Osteoblast (primary cell): ENCODE results near the gene CAP2. TPM values are rescaled to one million over a fixed set of nuclear protein-coding genes. Genes with fewer than 3 reads are reported as not detected.

Source experiments
- DNase-seq: peaks from one replicate; pipeline ENCODE4 v3.0.0; 2011; ENCODE audit warnings: low spot score, mixed read lengths; ENCODE audit not compliant: insufficient read length; ENCODE audit errors: missing footprints
- H2AFZ ChIP-seq: 2 replicates; pipeline ENCODE4 v1.6.0; 2011; ENCODE audit warnings: mild to moderate bottlenecking, low read length
- H3K27ac ChIP-seq: 2 replicates; pipeline ENCODE4 v1.5.1; 2011; ENCODE audit warnings: mild to moderate bottlenecking, low read depth, low read length, moderate library complexity
- H3K27me3 ChIP-seq: 2 replicates; pipeline ENCODE4 v1.6.0; 2012; ENCODE audit warnings: mild to moderate bottlenecking, control low read depth, inconsistent platforms, low read length, moderate library complexity; ENCODE audit not compliant: insufficient read depth
- H3K36me3 ChIP-seq: 2 replicates; pipeline ENCODE4 v1.5.1; 2011; ENCODE audit warnings: mild to moderate bottlenecking, low read length, control low read depth, moderate library complexity; ENCODE audit not compliant: insufficient read depth
- H3K4me1 ChIP-seq: 2 replicates; pipeline ENCODE4 v1.5.1; 2011; ENCODE audit warnings: mild to moderate bottlenecking, low read length, control low read depth, moderate library complexity; ENCODE audit not compliant: insufficient read depth
- H3K4me2 ChIP-seq: 2 replicates; pipeline ENCODE4 v1.6.0; 2011; ENCODE audit warnings: mild to moderate bottlenecking, low read length; ENCODE audit not compliant: insufficient read depth
- H3K4me3 ChIP-seq: fragments of 200-600 bp; sonication (generic); 3 replicates; pipeline ENCODE4 v1.5.1; 2012; ENCODE audit warnings: mild to moderate bottlenecking, low read length, inconsistent platforms; ENCODE audit not compliant: insufficient read depth
- H3K79me2 ChIP-seq: 2 replicates; pipeline ENCODE4 v1.6.0; 2012; ENCODE audit warnings: mild to moderate bottlenecking, low read length, control low read depth, inconsistent platforms; ENCODE audit not compliant: insufficient read depth
- H3K9me3 ChIP-seq: 2 replicates; pipeline ENCODE4 v1.5.1; 2011; ENCODE audit warnings: low read depth, low read length, control low read depth
- H4K20me1 ChIP-seq: 2 replicates; pipeline ENCODE4 v1.6.0; 2012; ENCODE audit warnings: mild to moderate bottlenecking, low read length, control low read depth; ENCODE audit not compliant: insufficient read depth
- CTCF ChIP-seq: IDR thresholded peaks from 2 replicates; pipeline ENCODE4 v1.5.1; 2011; ENCODE audit warnings: mild to moderate bottlenecking, low read depth, low read length, moderate library complexity; ENCODE audit errors: extremely low read depth
- total RNA-seq: library from RNA; depleted of rRNA; stranded (reverse); fragments of >200 nt; gene quantifications from 2 replicates; pipeline ENCODE4 v1.2.3, GENCODE V29; 2012

CAP2 gene
- total RNA-seq, 1 donor: 12.3 TPM

- Histone ChIP-seq H3K27ac (no peak overlapping the region), H3K4me3 (no peak overlapping the region), H2AFZ (no peak overlapping the region), H3K79me2 (no peaks in the 10 kb centered on the region), H3K4me1 (no peaks in the 10 kb centered on the region), H3K4me2 (no peak overlapping the region), H4K20me1 (no peaks in the 10 kb centered on the region), H3K9me3 (no peaks in the 10 kb centered on the region), H3K27me3 (no peaks in the 10 kb centered on the region), H3K36me3 (no peaks in the 10 kb centered on the region)
- no peak for TF ChIP-seq CTCF
- no peak for DNase-seq
These were observed 108.0 kb downstream of the CAP2 start for GRCh38 chr6:17501442-17501841.

GRCh38 chr6:17501982-17502704, 108.7 kb downstream of the CAP2 start:
- Histone ChIP-seq H3K4me1 (no peaks in the 10 kb centered on the region), H3K79me2 (no peaks in the 10 kb centered on the region), H3K27me3 (no peaks in the 10 kb centered on the region), H2AFZ (no peak overlapping the region), H3K4me2 (no peak overlapping the region), H4K20me1 (no peaks in the 10 kb centered on the region), H3K9me3 (no peaks in the 10 kb centered on the region), H3K36me3 (no peaks in the 10 kb centered on the region), H3K27ac (no peak overlapping the region), H3K4me3 (no peak overlapping the region)
- no peak for TF ChIP-seq CTCF
- no peak for DNase-seq

- Histone ChIP-seq H3K36me3 (no peaks in the 10 kb centered on the region), H3K4me2 (no peak overlapping the region), H3K4me1 (no peaks in the 10 kb centered on the region), H3K4me3 (no peak overlapping the region), H3K27ac (no peak overlapping the region), H2AFZ (no peak overlapping the region), H3K27me3 (no peaks in the 10 kb centered on the region), H4K20me1 (no peaks in the 10 kb centered on the region), H3K9me3 (no peaks in the 10 kb centered on the region), H3K79me2 (no peaks in the 10 kb centered on the region)
- DNase-seq: no peak
- TF ChIP-seq CTCF: no peak
These were observed 109.7 kb downstream of the CAP2 start for GRCh38 chr6:17503051-17503450.

- Histone ChIP-seq H2AFZ (no peak overlapping the region), H3K27me3 (no peaks in the 10 kb centered on the region), H3K36me3 (no peaks in the 10 kb centered on the region), H3K79me2 (no peaks in the 10 kb centered on the region), H4K20me1 (no peaks in the 10 kb centered on the region), H3K4me1 (no peaks in the 10 kb centered on the region), H3K9me3 (no peaks in the 10 kb centered on the region), H3K4me3 (no peak overlapping the region), H3K4me2 (no peak overlapping the region), H3K27ac (no peak overlapping the region)
- DNase-seq: no peak
- TF ChIP-seq CTCF: no peak
These were observed 110.6 kb downstream of the CAP2 start for GRCh38 chr6:17504005-17504404.
